IMR-90 (cell line): ENCODE data around the gene MACF1. TPM values are rescaled to one million over a fixed set of nuclear protein-coding genes. Genes with fewer than 3 reads are reported as not detected.

Experiments
- ATAC-seq: fragments of 200-7000 bp; cut with Tn5 transposase; 2 replicates; pipeline ENCODE4 v1.9.1; 2020; ENCODE audit warnings: low read depth, mild to moderate bottlenecking, moderate library complexity
- BruUV-seq: library from RNA; stranded (reverse); fragments of 400-500 nt; replicated peaks from 2 replicates; lab custom pipeline; 2021; lab: Mats Ljungman, UMichigan
- CTCF ChIA-PET: fragments of 300-600 bp; formaldehyde crosslinking; extraction: SDS; loops from one replicate; lab custom pipeline; 2021; ENCODE audit warnings: antibody characterized with exemption; lab: Yijun Ruan, JAX
- POLR2A ChIA-PET: fragments of 300-600 bp; sonication (Branson Sonifier 250); formaldehyde crosslinking; loops from one replicate; lab custom pipeline; 2022; ENCODE audit warnings: antibody characterized with exemption; ENCODE audit not compliant: unreplicated experiment; lab: Charles Lee
- DNase-seq: peaks from one replicate; pipeline ENCODE4 v3.0.0; 2013
- H2AFZ ChIP-seq: replicated peaks from 2 replicates; pipeline ENCODE3; 2013; ENCODE audit warnings: low read length, mild to moderate bottlenecking; ENCODE audit not compliant: poor library complexity
- H2AK5ac ChIP-seq: 2 replicates; pipeline ENCODE4 v1.6.1; 2013; ENCODE audit warnings: low read depth, low read length, inconsistent platforms
- H2AK9ac ChIP-seq: replicated peaks from 2 replicates; pipeline ENCODE3; 2013; ENCODE audit warnings: mild to moderate bottlenecking, low read depth, low read length, moderate library complexity; ENCODE audit not compliant: poor library complexity
- H2BK120ac ChIP-seq: 2 replicates; pipeline ENCODE4 v1.6.1; 2013; ENCODE audit warnings: low read depth, low read length, inconsistent platforms
- H2BK15ac ChIP-seq: 3 replicates; pipeline ENCODE4 v1.6.1; 2013; ENCODE audit warnings: low read depth, low read length, inconsistent platforms
- H2BK20ac ChIP-seq: 2 replicates; pipeline ENCODE4 v1.6.1; 2013; ENCODE audit warnings: low read depth, mild to moderate bottlenecking, inconsistent platforms, low read length, moderate library complexity
- H2BK5ac ChIP-seq: 2 replicates; pipeline ENCODE4 v1.6.1; 2013; ENCODE audit warnings: mild to moderate bottlenecking, low read depth, low read length, inconsistent platforms; ENCODE audit not compliant: poor library complexity, severe bottlenecking
- H3K14ac ChIP-seq: replicated peaks from 2 replicates; pipeline ENCODE4 v1.6.1; 2013; ENCODE audit warnings: low read depth, low read length, inconsistent platforms
- H3K18ac ChIP-seq: 2 replicates; pipeline ENCODE4 v1.6.1; 2013; ENCODE audit warnings: low read depth, low read length, control low read depth
- H3K23ac ChIP-seq: 2 replicates; pipeline ENCODE4 v1.6.1; 2013; ENCODE audit warnings: low read depth, low read length, inconsistent platforms
- H3K27ac ChIP-seq: 2 replicates; pipeline ENCODE4 v1.5.1; 2013; ENCODE audit warnings: mild to moderate bottlenecking, control low read depth, low read length; ENCODE audit not compliant: insufficient read depth
- H3K27me3 ChIP-seq: 2 replicates; pipeline ENCODE4 v1.6.1; 2013; ENCODE audit warnings: low read length; ENCODE audit not compliant: control insufficient read depth, insufficient read depth
- H3K36me3 ChIP-seq: 2 replicates; pipeline ENCODE4 v1.6.1; 2013; ENCODE audit warnings: low read length, mixed read lengths; ENCODE audit not compliant: control insufficient read depth, insufficient read depth
- H3K4ac ChIP-seq: 2 replicates; pipeline ENCODE4 v1.6.1; 2013; ENCODE audit warnings: low read depth, low read length, inconsistent platforms
- H3K4me1 ChIP-seq: 2 replicates; pipeline ENCODE4 v1.6.1; 2013; ENCODE audit warnings: low read length, mixed read lengths; ENCODE audit not compliant: control insufficient read depth, insufficient read depth
- H3K4me2 ChIP-seq: 2 replicates; pipeline ENCODE4 v1.6.1; 2013; ENCODE audit warnings: low read depth, mild to moderate bottlenecking, control low read depth, low read length, moderate library complexity
- H3K4me3 ChIP-seq: 2 replicates; pipeline ENCODE4 v1.5.1; 2013; ENCODE audit warnings: low read depth, mild to moderate bottlenecking, control low read depth, low read length, moderate library complexity; ENCODE audit not compliant: insufficient read depth
- H3K56ac ChIP-seq: 2 replicates; pipeline ENCODE4 v1.6.1; 2013; ENCODE audit warnings: low read length, inconsistent platforms; ENCODE audit not compliant: insufficient read depth; ENCODE audit errors: extremely low read depth
- H3K79me1 ChIP-seq, 2 experiments: 2 replicates each; pipeline ENCODE4 v1.6.1; 2013; ENCODE audit warnings: low read length in 2 of 2, inconsistent platforms in 1 of 2, low read depth in 1 of 2
- H3K9ac ChIP-seq: 2 replicates; pipeline ENCODE4 v1.6.1; 2013; ENCODE audit warnings: low read depth, low read length, control low read depth
- H3K9me1 ChIP-seq: 2 replicates; pipeline ENCODE4 v1.6.1; 2013; ENCODE audit warnings: low read length, inconsistent platforms; ENCODE audit not compliant: insufficient read depth
- H3K9me3 ChIP-seq: 2 replicates; pipeline ENCODE4 v1.6.1; 2013; ENCODE audit warnings: low read length; ENCODE audit not compliant: control insufficient read depth, insufficient read depth
- H4K20me1 ChIP-seq: 2 replicates; pipeline ENCODE4 v1.6.1; 2013; ENCODE audit warnings: low read length, inconsistent platforms; ENCODE audit not compliant: insufficient read depth
- H4K5ac ChIP-seq: 2 replicates; pipeline ENCODE4 v1.6.1; 2013; ENCODE audit warnings: mild to moderate bottlenecking, low read depth, low read length, control low read depth
- H4K8ac ChIP-seq, 2 experiments: 2 replicates each; pipeline ENCODE4 v1.6.1; 2013; ENCODE audit warnings: low read depth in 2 of 2, low read length in 2 of 2, control low read depth in 1 of 2, inconsistent platforms in 1 of 2
- H4K91ac ChIP-seq: 2 replicates; pipeline ENCODE4 v1.6.1; 2013; ENCODE audit warnings: low read depth, low read length, inconsistent platforms; ENCODE audit not compliant: insufficient read depth
- BHLHE40 ChIP-seq: fragments of 150-350 bp; IDR thresholded peaks from 2 replicates; pipeline ENCODE4 v1.6.1; 2016; ENCODE audit warnings: mild to moderate bottlenecking, low read depth, low read length
- CEBPB ChIP-seq: IDR thresholded peaks from 2 replicates; pipeline ENCODE4 v1.6.1; 2012; ENCODE audit warnings: low read depth, low read length, improper control_type of control experiment
- CHD1 ChIP-seq: IDR thresholded peaks from 2 replicates; pipeline ENCODE4 v1.6.1; 2012; ENCODE audit warnings: low read depth, low read length, improper control_type of control experiment
- CTCF ChIP-seq: conservative IDR thresholded peaks from 2 replicates; pipeline ENCODE4 v1.5.1; 2012; ENCODE audit warnings: mild to moderate bottlenecking, low read depth, low read length, improper control_type of control experiment
- ELK1 ChIP-seq: fragments of 150-350 bp; IDR thresholded peaks from 2 replicates; pipeline ENCODE4 v1.6.1; 2016; ENCODE audit warnings: low read depth, mild to moderate bottlenecking, low read length, moderate library complexity, borderline replicate concordance
- FOS ChIP-seq: fragments of 150-350 bp; IDR thresholded peaks from 2 replicates; pipeline ENCODE4 v1.6.1; 2016; ENCODE audit warnings: low read depth, low read length
- MAFK ChIP-seq: IDR thresholded peaks from 2 replicates; pipeline ENCODE4 v1.6.1; 2012; ENCODE audit warnings: low read depth, low read length, improper control_type of control experiment
- MAZ ChIP-seq: IDR thresholded peaks from 2 replicates; pipeline ENCODE4 v1.6.1; 2012; ENCODE audit warnings: low read depth, mild to moderate bottlenecking, low read length, improper control_type of control experiment, moderate library complexity, borderline replicate concordance
- MXI1 ChIP-seq: IDR thresholded peaks from 2 replicates; pipeline ENCODE4 v1.6.1; 2012; ENCODE audit warnings: low read depth, mild to moderate bottlenecking, low read length, moderate library complexity, borderline replicate concordance
- NFE2L2 ChIP-seq: fragments of 150-350 bp; IDR thresholded peaks from 2 replicates; pipeline ENCODE4 v1.6.1; 2016; ENCODE audit warnings: low read depth, mild to moderate bottlenecking, low read length
- POLR2A ChIP-seq: IDR thresholded peaks from 2 replicates; pipeline ENCODE4 v1.6.1; 2012; ENCODE audit warnings: mild to moderate bottlenecking, low read depth, low read length
- RAD21 ChIP-seq: IDR thresholded peaks from 2 replicates; pipeline ENCODE4 v1.6.1; 2012; ENCODE audit warnings: low read length, improper control_type of control experiment
- RCOR1 ChIP-seq: IDR thresholded peaks from 2 replicates; pipeline ENCODE4 v1.6.1; 2012; ENCODE audit warnings: mild to moderate bottlenecking, low read length, improper control_type of control experiment; ENCODE audit not compliant: insufficient replicate concordance
- RFX5 ChIP-seq: IDR thresholded peaks from 2 replicates; pipeline ENCODE4 v1.8.0; 2012; ENCODE audit warnings: low read depth, mild to moderate bottlenecking, low read length, moderate library complexity
- SMC3 ChIP-seq: fragments of 150-350 bp; IDR thresholded peaks from 2 replicates; pipeline ENCODE4 v1.6.1; 2016; ENCODE audit warnings: low read depth, mild to moderate bottlenecking, antibody characterized with exemption, low read length, moderate library complexity
- USF2 ChIP-seq: fragments of 150-350 bp; IDR thresholded peaks from 2 replicates; pipeline ENCODE4 v1.6.1; 2017; ENCODE audit warnings: mild to moderate bottlenecking, antibody characterized with exemption, low read length, low read depth
- WGBS, 2 experiments: methylation state at CpG; one replicate each; pipeline versions ENCODE4 v1.1.5 to v1.1.7; 2013; ENCODE audit warnings: missing lambda C conversion rate in 2 of 2; ENCODE audit not compliant: insufficient read length in 1 of 2; ENCODE audit errors: extremely low coverage in 2 of 2; 5-methylcytosine and 5-hydroxymethylcytosine counted together
- dilution Hi-C: fragments of 300-500 bp; cut with HindIII; formaldehyde crosslinking; loops from one replicate; pipeline ENCODE4 v1.14.3; 2018; ENCODE audit warnings: low sequenced_read_pairs; ENCODE audit not compliant: unreplicated experiment
- in situ Hi-C: fragments of 300-500 bp; cut with MboI; formaldehyde crosslinking; loops from 3 replicates; pipeline ENCODE4 v1.14.3; 2019; ENCODE audit warnings: low sequenced_read_pairs, inconsistent platforms, mixed read lengths
- intact Hi-C: fragments of 100-400 bp; cut with micrococcal nuclease; formaldehyde crosslinking; loops from 2 replicates; pipeline ENCODE4 v1.10.0; 2022
- polyA plus RNA-seq, 3 experiments: library from polyadenylated mRNA; depleted of rRNA; stranded (reverse); fragments of >200 nt; gene quantifications; 2 replicates each; pipeline ENCODE4 v1.2.3, GENCODE V29; 2012; ENCODE audit warnings: low replicate concordance in 1 of 3
- total RNA-seq: library from RNA; depleted of rRNA; stranded (reverse); fragments of >200 nt; gene quantifications from 2 replicates; pipeline ENCODE4 v1.2.3, GENCODE V29; 2012

Gene MACF1
- total and polyA plus RNA-seq, 2 of the 4 experiments (the other 2 are of a cell fraction): 67.6 to 369 TPM

GRCh38 chr1:39394598-39394997 is 190.1 kb downstream of the MACF1 start:
- Histone ChIP-seq H3K18ac (peak overlapping the region; percentile 33; the same call in 1 of the 2 replicates), H3K9me3 (no peaks in the 10 kb centered on the region), H3K23ac (0 out of 2 replicates have a peak overlapping the region, but pooled peaks have one; percentile 0), H4K5ac (peak overlapping the region; percentile 42; the same call in 1 of the 2 replicates), H3K27ac (peak overlapping the region; percentile 58), H3K4me1 (peaks cover 23% of the 10 kb centered on the region), H4K20me1 (peaks cover 4% of the 10 kb centered on the region; the same call in 1 of the 2 replicates), H2BK15ac (peak overlapping the region; percentile 55; the same call in 1 of the 3 replicates), H3K79me1 (peaks cover 19 to 77% of the 10 kb centered on the region in 2 experiments), H2AK5ac (peak overlapping the region; percentile 78), H2BK20ac (peak overlapping the region; percentile 5), H3K4ac (peak overlapping the region; percentile 99), H4K8ac (peak overlapping the region; percentile 3 to 97; a peak in 3 of 4 replicates), H2BK120ac (peak overlapping the region; percentile 99), H3K4me2 (peak overlapping the region; percentile 7; the same call in 1 of the 2 replicates), H2AFZ (no peak overlapping the region), H2BK5ac (peak overlapping the region; percentile 98), H3K9ac (no peak overlapping the region), H2AK9ac (no peak overlapping the region), H3K36me3 (no peaks in the 10 kb centered on the region; the same call in none of the 2 replicates), H4K91ac (peak overlapping the region; percentile 50), H3K14ac (peak overlapping the region; percentile 41), H3K56ac (no peak overlapping the region), H3K27me3 (no peaks in the 10 kb centered on the region), H3K9me1 (peaks cover 19% of the 10 kb centered on the region), H3K4me3 (no peak overlapping the region)
- no peak for DNase-seq
- in situ Hi-C loops: no loop called here
- TF ChIP-seq CTCF (no peak), BHLHE40 (no peak), RAD21 (no peak), RCOR1 (no peak), USF2 (no peak), RFX5 (no peak), MAZ (no peak), SMC3 (no peak), MXI1 (no peak), CEBPB (no peak), ELK1 (no peak), FOS (no peak), MAFK (no peak), POLR2A (no peak), NFE2L2 (no peak), CHD1 (no peak)
- BruUV-seq: no TSS peak
- WGBS, 2 experiments: 60% methylated on average over 1 of the region's 3 CpGs; no CpG with 5 or more reads in 1 of the 2 experiments
- POLR2A ChIA-PET: interaction anchor here (0.7 kb wide), 1 partner anchor 44 kb away, joined by 3 read pairs; no protein-coding TSS in a partner anchor
- dilution Hi-C loops: no loop called here
- CTCF ChIA-PET: no interaction called here
- no peak for ATAC-seq
- intact Hi-C loops: loop anchor here (2.0 kb wide), 1 partner anchor 16 kb away; no protein-coding TSS in a partner anchor
